G401 (cell line): ENCODE results near the gene SUPT3H. TPM values are rescaled to one million over a fixed set of nuclear protein-coding genes. Genes with fewer than 3 reads are reported as not detected.

Source experiments
- DNase-seq: peaks from one replicate; pipeline ENCODE4 v3.0.0-alpha.2; 2015; ENCODE audit warnings: low spot score
- in situ Hi-C: cut with HindIII; loops from 2 replicates; pipeline ENCODE4 v1.10.0; 2016; ENCODE audit warnings: low sequenced_read_pairs, mixed read lengths
- total RNA-seq: library from RNA; depleted of rRNA; stranded (reverse); fragments of >200 nt; shearing (Covaris generic); gene quantifications from 2 replicates; pipeline ENCODE4 v1.2.3, GENCODE V29; 2014; rRNA removed

The SUPT3H gene
- total RNA-seq, result 10.9 and 24.7 TPM in 2 replicates

GRCh38 chr6:45377554-45378333, at the start of gene SUPT3H:
TSS of gene SUPT3H (minus strand) at chr6:45377934.
- DNase-seq, result peak; percentile 92
- in situ Hi-C loops, result no loop called here

GRCh38 chr6:45426251-45426650, 48.5 kb upstream of the SUPT3H start:
- DNase-seq, result no peak
- in situ Hi-C loops, result no loop called here

GRCh38 chr6:45424451-45424861, 46.7 kb upstream of the SUPT3H start:
- in situ Hi-C loops, result no loop called here

GRCh38 chr6:45423824-45424450, 46.2 kb upstream of the SUPT3H start:
- in situ Hi-C loops, result no loop called here
- no peak for DNase-seq

More at GRCh38 chr6:45424451-45424861, 46.7 kb upstream of the SUPT3H start:
- no peak for DNase-seq

- no peak for DNase-seq
- in situ Hi-C loops, result no loop called here
Observed at GRCh38 chr6:45423111-45423823, 45.5 kb upstream of the SUPT3H start.

GRCh38 chr6:45422503-45423110, 44.9 kb upstream of the SUPT3H start:
- DNase-seq, result no peak
- in situ Hi-C loops, result no loop called here

- in situ Hi-C loops, result no loop called here
- no peak for DNase-seq
Observed at GRCh38 chr6:45421709-45422502, 44.2 kb upstream of the SUPT3H start.

- in situ Hi-C loops, result no loop called here
- DNase-seq, result no peak
Observed at GRCh38 chr6:45420909-45421708, 43.4 kb upstream of the SUPT3H start.

- DNase-seq, result no peak
- in situ Hi-C loops, result no loop called here
Observed at GRCh38 chr6:45420083-45420908, 42.6 kb upstream of the SUPT3H start.

GRCh38 chr6:45419571-45420082, 41.9 kb upstream of the SUPT3H start:
- peak; percentile 27 for DNase-seq
- in situ Hi-C loops, result no loop called here

- no peak for DNase-seq
- in situ Hi-C loops, result no loop called here
Observed at GRCh38 chr6:45417436-45417835, 39.7 kb upstream of the SUPT3H start.

- DNase-seq, result no peak
- in situ Hi-C loops, result no loop called here
Observed at GRCh38 chr6:45416700-45417099, 39.0 kb upstream of the SUPT3H start.

GRCh38 chr6:45415788-45416518, 38.2 kb upstream of the SUPT3H start:
- in situ Hi-C loops, result no loop called here
- no peak for DNase-seq

GRCh38 chr6:45415315-45415714, 37.6 kb upstream of the SUPT3H start:
- in situ Hi-C loops, result no loop called here
- no peak for DNase-seq

- DNase-seq, result no peak
- in situ Hi-C loops, result no loop called here
Observed at GRCh38 chr6:45411959-45412358, 34.2 kb upstream of the SUPT3H start.

- DNase-seq, result no peak
- in situ Hi-C loops, result no loop called here
Observed at GRCh38 chr6:45400021-45400420, 22.3 kb upstream of the SUPT3H start.
